K562 (cell line): ENCODE results near the gene AGFG2. TPM values are rescaled to one million over a fixed set of nuclear protein-coding genes. Genes with fewer than 3 reads are reported as not detected.

Experiments used
- ARID1B ChIP-seq: fragments of 450-650 bp; IDR thresholded peaks from 2 replicates; pipeline ENCODE4 v1.6.1; 2016; ENCODE audit warnings: antibody characterized with exemption, mild to moderate bottlenecking, inconsistent platforms
- BRCA1 ChIP-seq, 2 experiments: fragments of 450-650 bp in 1 of 2; sonication (generic) in 1 of 2; formaldehyde crosslinking in 1 of 2; IDR thresholded peaks; 2 replicates each; pipeline versions ENCODE4 v1.5.0 to v1.6.1; 2017 to 2020; ENCODE audit warnings: mild to moderate bottlenecking in 1 of 2, missing genetic modification reagents in 1 of 2
- CHD7 ChIP-seq: fragments of 200-600 bp; sonication (generic); IDR thresholded peaks from one replicate; pipeline ENCODE4 v1.6.1; 2012; ENCODE audit warnings: mild to moderate bottlenecking, low read depth, low read length, inconsistent platforms
- JUNB ChIP-seq: fragments of 450-650 bp; formaldehyde crosslinking; conservative IDR thresholded peaks from 2 replicates; pipeline ENCODE4 v1.4.0; 2020; ENCODE audit warnings: mild to moderate bottlenecking
- KLF6 ChIP-seq: fragments of 250-450 bp; sonication (Bioruptor Pico); IDR thresholded peaks from 2 replicates; pipeline ENCODE4 v1.4.0; 2020; ENCODE audit warnings: mild to moderate bottlenecking, moderate library complexity, borderline replicate concordance
- PTTG1 ChIP-seq: fragments of 450-650 bp; IDR thresholded peaks from 2 replicates; pipeline ENCODE4 v1.6.1; 2016; ENCODE audit warnings: low read depth, mild to moderate bottlenecking, missing genetic modification characterization, missing compliant biosample characterization
- ZBTB1 ChIP-seq: sonication (generic); formaldehyde crosslinking; IDR thresholded peaks from 2 replicates; pipeline ENCODE4 v1.8.1; 2023; ENCODE audit warnings: missing genetic modification reagents, low read depth, mild to moderate bottlenecking, borderline replicate concordance
- ZC3H4 ChIP-seq: sonication (generic); formaldehyde crosslinking; IDR thresholded peaks from 2 replicates; pipeline ENCODE4 v1.9.0; 2021; ENCODE audit warnings: missing genetic modification reagents, borderline replicate concordance
- ZNF23 ChIP-seq: fragments of 250-450 bp; sonication (Bioruptor Pico); IDR thresholded peaks from 2 replicates; pipeline ENCODE4 v1.4.0; 2020; ENCODE audit warnings: mild to moderate bottlenecking
- polyA plus RNA-seq, 8 experiments: library from polyadenylated mRNA; depleted of rRNA in 4 of 8; stranded (reverse) in 5 of 8; unstranded in 3 of 8; fragments of >200 nt; fragmentation: Nextera tagmentation in 2 of 8; fragmentation: Illumina TruSeq in 1 of 8; extraction: Ambion mirVana in 2 of 8; extraction: Trizol in 1 of 8; gene quantifications; 2 replicates each; pipeline versions ENCODE4 v1.2.1 to v1.2.3, GENCODE V29; 2011 to 2014; ENCODE audit warnings: inconsistent platforms in 1 of 8, missing spikeins in 1 of 8
- total RNA-seq, 7 experiments: library from RNA; depleted of rRNA in 6 of 7; stranded (reverse); fragments of >200 nt in 6 of 7; fragmentation: Illumina TruSeq in 2 of 7; extraction: Trizol in 2 of 7; gene quantifications; 2 replicates each; pipeline versions ENCODE4 v1.2.1 to v1.2.3, GENCODE V29; 2011 to 2021; ENCODE audit warnings: low replicate concordance in 1 of 7
- TF ChIP-seq, protein P1 (sequence below): sonication (generic); formaldehyde crosslinking; IDR thresholded peaks from 2 replicates; pipeline ENCODE4 v1.8.0; 2022; ENCODE audit warnings: mild to moderate bottlenecking, missing genetic modification reagents, borderline replicate concordance

AGFG2 gene
- total and polyA plus RNA-seq, 9 of the 15 experiments (the other 6 are each of a cell fraction or from before 2014, with no cell fraction given), result 0.31 to 23.1 (median 6.5) TPM

DNA sequence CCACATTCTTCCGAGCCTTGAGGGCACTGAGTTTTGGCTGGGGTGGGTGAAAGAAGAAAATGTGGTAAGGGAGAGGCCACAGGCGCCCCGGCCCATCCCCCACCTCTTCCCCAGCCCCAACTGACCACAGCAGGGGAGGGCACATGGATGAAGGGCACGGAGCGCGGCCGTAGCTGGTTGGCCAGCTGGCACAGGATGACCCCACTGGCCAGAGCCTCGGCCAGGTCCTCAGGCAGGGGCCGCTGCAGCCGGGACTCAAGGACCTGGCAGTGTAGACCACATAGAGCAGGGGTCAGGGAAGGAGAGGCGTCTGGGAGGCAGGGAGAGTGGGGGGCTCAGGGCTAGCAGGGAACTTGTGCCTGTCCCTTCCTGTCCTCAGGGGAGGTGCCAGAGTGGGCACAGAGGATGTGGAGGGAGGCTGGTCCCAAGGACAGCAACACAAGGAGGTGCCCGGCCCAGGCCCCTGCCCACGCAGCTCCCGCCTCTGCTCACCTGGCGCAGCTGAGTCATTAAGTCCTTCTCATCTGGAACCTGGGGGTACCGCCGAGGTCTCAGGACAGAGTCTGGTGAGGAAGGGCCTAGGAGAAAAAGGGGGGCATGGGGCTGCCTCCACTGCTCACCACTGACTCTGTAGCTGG, 36.9 kb downstream of the AGFG2 start (continued):
- TF ChIP-seq BRCA1 (IDR thresholded peaks at IDR 0.05) (no peak), BRCA1 (CRISPR knock-in tag; IDR thresholded peaks at IDR 0.05) (no peak), JUNB (CRISPR knock-in tag) (no peak), ZNF23 (CRISPR knock-in tag) (no peak), ARID1B (no peak), KLF6 (no peak), ZBTB1 (no peak), CHD7 (no peak), ZC3H4 (CRISPR knock-in tag) (no peak), PTTG1 (tag) (no peak)
- TF ChIP-seq, protein P1, sequence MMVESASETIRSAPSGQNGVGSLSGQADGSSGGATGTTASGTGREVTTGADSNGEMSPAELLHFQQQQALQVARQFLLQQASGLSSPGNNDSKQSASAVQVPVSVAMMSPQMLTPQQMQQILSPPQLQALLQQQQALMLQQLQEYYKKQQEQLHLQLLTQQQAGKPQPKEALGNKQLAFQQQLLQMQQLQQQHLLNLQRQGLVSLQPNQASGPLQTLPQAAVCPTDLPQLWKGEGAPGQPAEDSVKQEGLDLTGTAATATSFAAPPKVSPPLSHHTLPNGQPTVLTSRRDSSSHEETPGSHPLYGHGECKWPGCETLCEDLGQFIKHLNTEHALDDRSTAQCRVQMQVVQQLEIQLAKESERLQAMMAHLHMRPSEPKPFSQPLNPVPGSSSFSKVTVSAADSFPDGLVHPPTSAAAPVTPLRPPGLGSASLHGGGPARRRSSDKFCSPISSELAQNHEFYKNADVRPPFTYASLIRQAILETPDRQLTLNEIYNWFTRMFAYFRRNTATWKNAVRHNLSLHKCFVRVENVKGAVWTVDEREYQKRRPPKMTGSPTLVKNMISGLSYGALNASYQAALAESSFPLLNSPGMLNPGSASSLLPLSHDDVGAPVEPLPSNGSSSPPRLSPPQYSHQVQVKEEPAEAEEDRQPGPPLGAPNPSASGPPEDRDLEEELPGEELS (CRISPR knock-in tag), result no peak
